HFF-Myc (cell line): Measurements from ENCODE around the gene UBE2K.
"Not testable (repeated sequence)": the region's sequence is repeated elsewhere in the genome, so short reads cannot be mapped to it uniquely, and the experiment has no call there.

ENCODE experiments used
- DNase-seq: peaks from one replicate; pipeline ENCODE4 v3.0.0-alpha.2; 2011; ENCODE audit warnings: low read depth; ENCODE audit errors: extremely low read depth
- H3K4me3 ChIP-seq: replicated peaks from 2 replicates; pipeline ENCODE4 v1.5.1; 2011; ENCODE audit warnings: low read depth, mild to moderate bottlenecking, control low read depth, low read length
- TF ChIP-seq, protein P1 (sequence below): IDR thresholded peaks from 2 replicates; pipeline ENCODE4 v1.5.1; 2012; ENCODE audit warnings: mild to moderate bottlenecking, low read depth, low read length, control low read depth; ENCODE audit errors: missing control alignments

Gene UBE2K

GRCh38 chr4:39808231-39808749, 110.4 kb downstream of the UBE2K start:
- DNase-seq: no peak
- TF ChIP-seq, protein P1, sequence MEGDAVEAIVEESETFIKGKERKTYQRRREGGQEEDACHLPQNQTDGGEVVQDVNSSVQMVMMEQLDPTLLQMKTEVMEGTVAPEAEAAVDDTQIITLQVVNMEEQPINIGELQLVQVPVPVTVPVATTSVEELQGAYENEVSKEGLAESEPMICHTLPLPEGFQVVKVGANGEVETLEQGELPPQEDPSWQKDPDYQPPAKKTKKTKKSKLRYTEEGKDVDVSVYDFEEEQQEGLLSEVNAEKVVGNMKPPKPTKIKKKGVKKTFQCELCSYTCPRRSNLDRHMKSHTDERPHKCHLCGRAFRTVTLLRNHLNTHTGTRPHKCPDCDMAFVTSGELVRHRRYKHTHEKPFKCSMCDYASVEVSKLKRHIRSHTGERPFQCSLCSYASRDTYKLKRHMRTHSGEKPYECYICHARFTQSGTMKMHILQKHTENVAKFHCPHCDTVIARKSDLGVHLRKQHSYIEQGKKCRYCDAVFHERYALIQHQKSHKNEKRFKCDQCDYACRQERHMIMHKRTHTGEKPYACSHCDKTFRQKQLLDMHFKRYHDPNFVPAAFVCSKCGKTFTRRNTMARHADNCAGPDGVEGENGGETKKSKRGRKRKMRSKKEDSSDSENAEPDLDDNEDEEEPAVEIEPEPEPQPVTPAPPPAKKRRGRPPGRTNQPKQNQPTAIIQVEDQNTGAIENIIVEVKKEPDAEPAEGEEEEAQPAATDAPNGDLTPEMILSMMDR: no peak
- H3K4me3 ChIP-seq: no peak overlapping the region

GRCh38 chr4:39812500-39812899, 114.6 kb downstream of the UBE2K start:
- DNase-seq: no peak
- no peak overlapping the region for H3K4me3 ChIP-seq
- TF ChIP-seq, protein P1: no peak

GRCh38 chr4:39813033-39813432, 115.1 kb downstream of the UBE2K start:
- not testable (repeated sequence) for DNase-seq, H3K4me3 ChIP-seq

DNA sequence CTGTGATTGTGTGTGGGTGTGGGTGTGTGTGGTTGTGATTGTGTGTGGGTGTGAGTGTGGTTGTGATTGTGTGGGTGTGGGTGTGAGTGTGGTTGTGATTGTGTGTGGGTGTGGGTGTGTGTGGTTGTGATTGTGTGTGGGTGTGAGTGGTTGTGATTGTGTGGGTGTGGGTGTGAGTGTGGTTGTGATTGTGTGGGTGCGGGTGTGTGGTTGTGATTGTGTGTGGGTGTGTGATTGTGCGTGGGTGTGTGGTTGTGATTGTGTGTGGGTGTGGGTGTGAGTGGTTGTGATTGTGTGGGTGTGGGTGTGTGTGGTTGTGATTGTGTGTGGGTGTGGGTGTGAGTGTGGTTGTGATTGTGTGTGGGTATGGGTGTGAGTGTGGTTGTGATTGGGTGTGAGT, 115.8 kb downstream of the UBE2K start:
- not testable (repeated sequence) for H3K4me3 ChIP-seq, DNase-seq

- H3K4me3 ChIP-seq: no peak overlapping the region
- no peak for DNase-seq
- TF ChIP-seq, protein P1: no peak
Measured at GRCh38 chr4:39814403-39815185, 116.7 kb downstream of the UBE2K start.

- DNase-seq: no peak
- H3K4me3 ChIP-seq: no peak overlapping the region
- TF ChIP-seq, protein P1: no peak
Measured at GRCh38 chr4:39818646-39819045, 120.7 kb downstream of the UBE2K start.

- TF ChIP-seq, protein P1: no peak
- no peak overlapping the region for H3K4me3 ChIP-seq
- no peak for DNase-seq
Measured at GRCh38 chr4:39820186-39820585, 122.2 kb downstream of the UBE2K start.

- no peak overlapping the region for H3K4me3 ChIP-seq
- DNase-seq: no peak
- TF ChIP-seq, protein P1: no peak
Measured at GRCh38 chr4:39821951-39822350, 124.0 kb downstream of the UBE2K start.
